ENCODE measurements around the gene HIC1. TPM values are rescaled to one million over a fixed set of nuclear protein-coding genes. Genes with fewer than 3 reads are reported as not detected.

HIC1 gene
- total and polyA plus RNA-seq, 9 donors: 3.9 to 108 (median 60.8) TPM

- intact Hi-C loops (cut with DNase I): no loop called here
Observed at GRCh38 chr17:2095536-2095910, 40.6 kb downstream of the HIC1 start.

GRCh38 chr17:2101448-2102257, 46.8 kb downstream of the HIC1 start:
- intact Hi-C loops (cut with DNase I): loop anchor here in 1 of 4 donors (10.0 kb wide), 1 partner anchor 53 kb away; no protein-coding TSS in a partner anchor
- no peaks in the 10 kb centered on the region for H3K9me3 ChIP-seq
- DNase-seq: peak in 1 of 5 donors; percentile 27
- H3K4me3 ChIP-seq: no peak overlapping the region
- H3K36me3 ChIP-seq: no peaks in the 10 kb centered on the region
- TF ChIP-seq CTCF (IDR thresholded peaks at IDR 0.05): no peak
- H3K4me1 ChIP-seq (ENCODE audit: insufficient read depth): no peaks in the 10 kb centered on the region
- H3K27me3 ChIP-seq: no peaks in the 10 kb centered on the region
- no peak overlapping the region for H3K27ac ChIP-seq
- WGBS, 3 donors: 71 to 76% (median 74%) methylated on average over 15 of the region's 15 CpGs

More at GRCh38 chr17:2095536-2095910, 40.6 kb downstream of the HIC1 start:
- Histone ChIP-seq H3K27me3 (no peaks in the 10 kb centered on the region), H3K4me1 (ENCODE audit: insufficient read depth) (peaks cover 2% of the 10 kb centered on the region), H3K36me3 (no peaks in the 10 kb centered on the region), H3K4me3 (no peak overlapping the region), H3K9me3 (no peaks in the 10 kb centered on the region), H3K27ac (no peak overlapping the region)
- 83 to 94% (median 90%) methylated on average over 10 of the region's 10 CpGs for WGBS, 3 donors
- TF ChIP-seq EP300 (IDR thresholded peaks at IDR 0.05): no peak
- no peak for TF ChIP-seq POLR2A (IDR thresholded peaks at IDR 0.05)
- no peak for TF ChIP-seq CTCF (IDR thresholded peaks at IDR 0.05)
- DNase-seq: no peak

DNA sequence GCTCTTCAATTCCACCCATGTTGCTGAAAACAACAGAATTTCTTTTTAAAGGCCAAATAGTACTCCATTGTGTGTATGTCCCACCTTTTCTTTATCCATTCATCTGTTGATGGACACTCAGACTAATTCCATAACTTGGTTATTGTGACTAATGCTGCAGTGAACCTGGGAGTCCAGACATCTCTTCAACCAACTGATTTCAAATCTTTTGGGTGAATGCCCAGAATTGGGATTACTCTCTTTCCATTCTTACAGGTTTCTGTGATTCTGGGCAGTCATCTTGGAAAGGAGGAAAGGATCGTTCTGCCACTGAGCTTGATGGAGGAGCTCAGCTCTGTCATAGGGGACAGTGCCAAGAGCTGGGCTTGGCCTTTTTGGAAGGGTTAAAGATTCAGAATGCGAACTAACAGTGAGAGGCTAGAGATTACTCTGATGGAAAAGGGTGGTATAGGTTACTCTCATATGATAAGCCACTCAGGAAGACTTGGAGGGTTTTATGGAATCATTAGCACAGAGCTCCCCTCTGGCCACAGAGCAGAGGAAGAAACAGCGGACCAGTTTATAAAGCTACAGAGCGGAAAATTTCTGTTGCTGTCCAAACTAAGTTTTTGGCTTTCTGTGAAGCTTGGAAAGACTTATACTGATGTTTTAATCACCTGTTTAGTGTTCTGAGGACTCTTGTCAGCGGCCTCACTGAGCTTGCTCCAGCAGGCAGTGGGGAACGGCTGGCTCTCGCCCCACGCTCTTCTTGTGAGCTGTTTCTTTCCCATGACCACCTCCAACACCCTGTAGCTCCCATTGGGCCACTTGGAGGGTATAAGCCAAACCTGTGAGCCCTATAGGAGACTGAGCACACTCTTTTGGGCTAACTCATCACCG, 48.3 kb downstream of the HIC1 start:
- H3K27me3 ChIP-seq: no peaks in the 10 kb centered on the region
- no peak overlapping the region for H3K4me3 ChIP-seq
- no peaks in the 10 kb centered on the region for H3K4me1 ChIP-seq (ENCODE audit: insufficient read depth)
- H3K36me3 ChIP-seq: no peaks in the 10 kb centered on the region
- no peak overlapping the region for H3K27ac ChIP-seq
- peak in 1 of 5 donors; percentile 1 for DNase-seq
- no peaks in the 10 kb centered on the region for H3K9me3 ChIP-seq
- 78 to 94% (median 92%) methylated on average over 9 of the region's 9 CpGs for WGBS, 3 donors
- TF ChIP-seq CTCF (IDR thresholded peaks at IDR 0.05) (no peak), POLR2A (IDR thresholded peaks at IDR 0.05) (no peak), EP300 (IDR thresholded peaks at IDR 0.05) (no peak)
- intact Hi-C loops (cut with DNase I): loop anchor here in 1 of 4 donors (10.0 kb wide), 1 partner anchor 52 kb away; no protein-coding TSS in a partner anchor

- TF ChIP-seq EP300 (IDR thresholded peaks at IDR 0.05): no peak
- TF ChIP-seq POLR2A (IDR thresholded peaks at IDR 0.05): no peak
- TF ChIP-seq CTCF (IDR thresholded peaks at IDR 0.05): no peak
- intact Hi-C loops (cut with DNase I): loop anchor here in 1 of 4 donors (10.0 kb wide), 1 partner anchor 49 kb away; no protein-coding TSS in a partner anchor
- Histone ChIP-seq H3K9me3 (no peaks in the 10 kb centered on the region), H3K4me1 (ENCODE audit: insufficient read depth) (no peaks in the 10 kb centered on the region), H3K4me3 (no peak overlapping the region), H3K27ac (no peak overlapping the region), H3K36me3 (no peaks in the 10 kb centered on the region), H3K27me3 (no peaks in the 10 kb centered on the region)
- DNase-seq: no peak
- 89 to 98% (median 97%) methylated on average over 1 of the region's 1 CpG for WGBS, 3 donors
Observed at GRCh38 chr17:2105663-2106062, 50.8 kb downstream of the HIC1 start.
